ENCODE results near the gene MEGF11.

MEGF11 gene

GRCh38 chr15:65935391-65935790 lies 318.2 kb downstream of the MEGF11 start:
- no peak for DNase-seq (ENCODE audit: low spot score in 2 of 2)
- Mint-ChIP-seq H3K27ac (ENCODE audit: low read depth) (no peak overlapping the region), H3K9me3 (no peaks in the 10 kb centered on the region), H3K4me1 (no peaks in the 10 kb centered on the region), H3K4me3 (no peak overlapping the region), H3K27me3 (no peaks in the 10 kb centered on the region), H3K36me3 (ENCODE audit: insufficient read depth) (no peaks in the 10 kb centered on the region)
- ATAC-seq (replicated peaks; ENCODE audit: extremely low read depth, poor library complexity, severe bottlenecking) = no peak

GRCh38 chr15:65931221-65931620 lies 322.3 kb downstream of the MEGF11 start:
- H3K4me3 Mint-ChIP-seq = no peak overlapping the region
- no peaks in the 10 kb centered on the region for H3K9me3 Mint-ChIP-seq
- no peak for ATAC-seq (replicated peaks; ENCODE audit: extremely low read depth, poor library complexity, severe bottlenecking)
- no peaks in the 10 kb centered on the region for H3K4me1 Mint-ChIP-seq
- DNase-seq (ENCODE audit: low spot score in 2 of 2) = no peak
- no peaks in the 10 kb centered on the region for H3K36me3 Mint-ChIP-seq (ENCODE audit: insufficient read depth)
- no peak overlapping the region for H3K27ac Mint-ChIP-seq (ENCODE audit: low read depth)
- H3K27me3 Mint-ChIP-seq = no peaks in the 10 kb centered on the region

DNA sequence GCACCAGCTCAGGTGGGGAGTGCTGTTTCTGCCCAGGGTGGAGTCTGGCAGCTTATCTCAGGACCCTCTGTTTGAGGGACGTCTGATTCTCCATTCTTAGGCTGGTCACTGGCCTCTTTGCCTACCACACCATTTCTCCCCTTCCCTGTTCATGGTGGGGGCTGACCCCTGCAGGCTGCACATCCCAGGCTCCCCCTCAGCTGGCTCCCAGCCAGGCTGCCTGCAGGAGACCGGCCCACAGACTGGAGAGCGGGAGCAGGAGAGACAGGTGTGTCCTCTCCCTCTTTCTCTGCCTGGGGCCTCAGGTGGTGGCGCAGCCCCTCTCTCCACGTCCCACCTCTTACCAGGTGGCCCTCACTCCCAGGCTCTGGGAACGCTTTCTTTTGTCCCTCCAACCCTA lies 323.4 kb downstream of the MEGF11 start:
- H3K9me3 Mint-ChIP-seq = no peaks in the 10 kb centered on the region
- ATAC-seq (replicated peaks; ENCODE audit: extremely low read depth, poor library complexity, severe bottlenecking) = no peak
- no peaks in the 10 kb centered on the region for H3K27me3 Mint-ChIP-seq
- no peaks in the 10 kb centered on the region for H3K36me3 Mint-ChIP-seq (ENCODE audit: insufficient read depth)
- H3K4me1 Mint-ChIP-seq = no peaks in the 10 kb centered on the region
- H3K27ac Mint-ChIP-seq (ENCODE audit: low read depth) = no peak overlapping the region
- H3K4me3 Mint-ChIP-seq = no peak overlapping the region
- DNase-seq (ENCODE audit: low spot score in 2 of 2) = no peak

DNA sequence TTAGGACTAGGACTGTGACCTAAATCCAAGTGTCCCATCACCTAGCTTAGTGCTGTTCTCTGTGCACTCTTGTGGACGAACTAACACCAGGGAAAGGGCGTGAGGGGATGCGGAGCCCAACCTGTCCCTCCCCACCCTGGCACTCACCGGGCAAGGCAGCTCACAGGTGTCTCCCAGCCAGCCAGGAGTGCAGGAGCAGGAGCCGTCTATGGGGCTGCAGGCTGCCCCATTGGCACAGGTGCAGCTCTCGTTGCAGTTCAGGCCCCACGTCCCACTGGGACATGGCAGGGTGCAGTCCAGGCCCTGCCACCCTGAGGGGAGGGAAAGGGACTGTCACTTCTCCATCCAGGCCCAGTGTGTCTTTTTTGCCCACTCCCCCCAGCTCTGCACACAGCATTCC lies 324.0 kb downstream of the MEGF11 start:
- Mint-ChIP-seq H3K27ac (ENCODE audit: low read depth) (no peak overlapping the region), H3K4me1 (no peaks in the 10 kb centered on the region), H3K4me3 (no peak overlapping the region), H3K36me3 (ENCODE audit: insufficient read depth) (no peaks in the 10 kb centered on the region), H3K27me3 (no peaks in the 10 kb centered on the region), H3K9me3 (no peaks in the 10 kb centered on the region)
- no peak for DNase-seq (ENCODE audit: low spot score in 2 of 2)
- ATAC-seq (replicated peaks; ENCODE audit: extremely low read depth, poor library complexity, severe bottlenecking) = no peak

DNA sequence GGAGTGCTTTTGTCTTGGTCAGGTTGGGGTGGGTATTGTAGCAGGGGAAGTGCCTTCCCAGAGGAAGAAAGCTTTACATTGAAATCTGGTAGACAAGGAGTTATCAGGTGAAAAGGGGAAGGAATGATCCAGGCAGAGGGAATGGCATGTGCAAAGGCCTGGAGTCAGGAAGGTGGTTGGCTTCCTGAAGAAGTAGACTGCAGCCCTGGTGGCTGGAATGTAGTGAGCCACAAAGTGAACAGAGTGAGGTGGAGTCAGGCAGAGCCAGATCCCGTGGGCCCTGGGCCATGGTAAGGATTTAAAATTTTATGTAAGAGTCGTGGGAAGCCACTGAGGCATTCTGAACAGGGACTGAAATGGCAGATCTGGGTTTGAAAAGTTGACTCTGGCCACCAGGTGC lies 326.0 kb downstream of the MEGF11 start:
- DNase-seq (ENCODE audit: low spot score in 2 of 2) (no peak), ATAC-seq (replicated peaks; ENCODE audit: extremely low read depth, poor library complexity, severe bottlenecking) (no peak)
- Mint-ChIP-seq H3K27ac (ENCODE audit: low read depth) (no peak overlapping the region), H3K9me3 (no peaks in the 10 kb centered on the region), H3K27me3 (no peaks in the 10 kb centered on the region), H3K4me1 (no peaks in the 10 kb centered on the region), H3K4me3 (no peak overlapping the region), H3K36me3 (ENCODE audit: insufficient read depth) (no peaks in the 10 kb centered on the region)

GRCh38 chr15:65926899-65927298 lies 326.7 kb downstream of the MEGF11 start:
- H3K4me3 Mint-ChIP-seq = no peak overlapping the region
- H3K27me3 Mint-ChIP-seq = no peaks in the 10 kb centered on the region
- H3K4me1 Mint-ChIP-seq = no peaks in the 10 kb centered on the region
- H3K9me3 Mint-ChIP-seq = no peaks in the 10 kb centered on the region
- no peaks in the 10 kb centered on the region for H3K36me3 Mint-ChIP-seq (ENCODE audit: insufficient read depth)
- DNase-seq (ENCODE audit: low spot score in 2 of 2) (no peak), ATAC-seq (replicated peaks; ENCODE audit: extremely low read depth, poor library complexity, severe bottlenecking) (no peak)
- H3K27ac Mint-ChIP-seq (ENCODE audit: low read depth) = no peak overlapping the region

DNA sequence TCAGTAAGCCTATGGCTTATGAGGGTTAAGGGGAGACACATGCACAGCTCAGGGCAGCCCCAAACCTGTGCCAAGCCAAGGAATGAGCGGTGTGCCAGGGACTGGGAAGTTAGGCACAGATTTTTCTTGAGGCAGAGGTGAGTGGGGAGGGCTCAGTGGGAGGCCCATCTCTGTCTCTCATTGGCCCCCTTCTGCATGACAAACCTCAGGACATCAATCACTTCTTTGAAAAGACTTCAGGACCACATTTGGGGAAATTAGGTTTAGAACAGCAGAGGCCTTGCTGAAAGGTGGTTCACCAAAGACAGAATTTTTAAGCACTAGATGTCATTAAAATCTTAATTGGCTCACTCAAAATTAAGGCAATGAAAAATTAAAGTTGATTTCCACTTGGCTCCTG lies 327.1 kb downstream of the MEGF11 start:
- H3K27ac Mint-ChIP-seq (ENCODE audit: low read depth) = no peak overlapping the region
- no peak overlapping the region for H3K4me3 Mint-ChIP-seq
- ATAC-seq (replicated peaks; ENCODE audit: extremely low read depth, poor library complexity, severe bottlenecking) (no peak), DNase-seq (ENCODE audit: low spot score in 2 of 2) (no peak)
- H3K27me3 Mint-ChIP-seq = no peaks in the 10 kb centered on the region
- H3K36me3 Mint-ChIP-seq (ENCODE audit: insufficient read depth) = no peaks in the 10 kb centered on the region
- no peaks in the 10 kb centered on the region for H3K4me1 Mint-ChIP-seq
- no peaks in the 10 kb centered on the region for H3K9me3 Mint-ChIP-seq

DNA sequence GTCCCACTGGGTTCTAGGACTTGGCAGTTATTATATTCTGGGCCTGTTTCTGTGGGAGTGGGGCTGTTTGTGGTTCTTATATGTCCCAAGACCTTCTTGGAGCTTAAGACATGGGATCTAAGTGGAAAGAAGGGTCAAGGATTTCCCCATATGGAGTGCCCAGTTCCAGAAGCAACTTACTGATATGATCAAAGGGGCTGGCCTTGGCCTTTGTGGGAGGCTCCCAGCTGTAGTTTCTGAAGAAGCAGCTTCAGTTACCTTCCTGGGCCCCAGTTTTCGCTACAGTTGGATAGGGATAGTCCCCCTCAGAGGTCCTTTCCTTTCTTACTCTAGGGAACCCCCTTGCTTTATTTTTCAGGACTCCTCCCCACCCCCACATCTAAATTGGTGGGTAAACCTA lies 328.2 kb downstream of the MEGF11 start:
- no peak overlapping the region for H3K4me3 Mint-ChIP-seq
- no peaks in the 10 kb centered on the region for H3K27me3 Mint-ChIP-seq
- H3K36me3 Mint-ChIP-seq (ENCODE audit: insufficient read depth) = no peaks in the 10 kb centered on the region
- H3K27ac Mint-ChIP-seq (ENCODE audit: low read depth) = no peak overlapping the region
- no peaks in the 10 kb centered on the region for H3K9me3 Mint-ChIP-seq
- ATAC-seq (replicated peaks; ENCODE audit: extremely low read depth, poor library complexity, severe bottlenecking) (no peak), DNase-seq (ENCODE audit: low spot score in 2 of 2) (no peak)
- no peaks in the 10 kb centered on the region for H3K4me1 Mint-ChIP-seq

GRCh38 chr15:65924004-65924403 lies 329.5 kb downstream of the MEGF11 start:
- Mint-ChIP-seq H3K27me3 (no peaks in the 10 kb centered on the region), H3K4me1 (no peaks in the 10 kb centered on the region), H3K4me3 (no peak overlapping the region), H3K27ac (ENCODE audit: low read depth) (no peak overlapping the region), H3K36me3 (ENCODE audit: insufficient read depth) (no peaks in the 10 kb centered on the region), H3K9me3 (no peaks in the 10 kb centered on the region)
- DNase-seq (ENCODE audit: low spot score in 2 of 2) = no peak
- ATAC-seq (replicated peaks; ENCODE audit: extremely low read depth, poor library complexity, severe bottlenecking) = no peak

DNA sequence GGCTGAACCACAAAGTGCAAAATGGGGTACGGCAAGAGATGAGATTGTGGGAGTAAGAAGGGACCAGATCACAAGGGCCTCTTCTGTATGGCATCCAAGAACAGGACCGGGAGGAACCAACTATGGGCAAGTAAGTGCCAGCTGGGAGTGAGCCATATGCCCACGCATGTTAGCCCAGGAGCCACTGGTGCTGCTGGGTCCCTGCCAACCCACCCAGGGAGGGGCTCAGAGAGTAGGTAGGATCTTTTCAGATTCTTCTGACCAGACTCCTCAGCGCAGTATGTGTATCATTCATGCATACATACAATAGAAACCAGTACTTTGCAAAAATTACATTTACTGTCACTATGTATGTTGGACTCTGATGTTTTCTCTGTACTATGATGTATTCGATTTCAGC lies 330.3 kb downstream of the MEGF11 start:
- DNase-seq (ENCODE audit: low spot score in 2 of 2) = no peak
- Mint-ChIP-seq H3K27ac (ENCODE audit: low read depth) (no peak overlapping the region), H3K27me3 (no peaks in the 10 kb centered on the region), H3K9me3 (no peaks in the 10 kb centered on the region), H3K4me1 (no peaks in the 10 kb centered on the region), H3K4me3 (no peak overlapping the region), H3K36me3 (ENCODE audit: insufficient read depth) (no peaks in the 10 kb centered on the region)
- no peak for ATAC-seq (replicated peaks; ENCODE audit: extremely low read depth, poor library complexity, severe bottlenecking)

GRCh38 chr15:65922621-65923020 lies 330.9 kb downstream of the MEGF11 start:
- H3K36me3 Mint-ChIP-seq (ENCODE audit: insufficient read depth) = no peaks in the 10 kb centered on the region
- peak overlapping the region; percentile 16 for H3K27ac Mint-ChIP-seq (ENCODE audit: low read depth)
- H3K4me1 Mint-ChIP-seq = peaks cover 1% of the 10 kb centered on the region
- no peak for ATAC-seq (replicated peaks; ENCODE audit: extremely low read depth, poor library complexity, severe bottlenecking)
- H3K27me3 Mint-ChIP-seq = no peaks in the 10 kb centered on the region
- H3K4me3 Mint-ChIP-seq = no peak overlapping the region
- H3K9me3 Mint-ChIP-seq = no peaks in the 10 kb centered on the region
- no peak for DNase-seq (ENCODE audit: low spot score in 2 of 2)

DNA sequence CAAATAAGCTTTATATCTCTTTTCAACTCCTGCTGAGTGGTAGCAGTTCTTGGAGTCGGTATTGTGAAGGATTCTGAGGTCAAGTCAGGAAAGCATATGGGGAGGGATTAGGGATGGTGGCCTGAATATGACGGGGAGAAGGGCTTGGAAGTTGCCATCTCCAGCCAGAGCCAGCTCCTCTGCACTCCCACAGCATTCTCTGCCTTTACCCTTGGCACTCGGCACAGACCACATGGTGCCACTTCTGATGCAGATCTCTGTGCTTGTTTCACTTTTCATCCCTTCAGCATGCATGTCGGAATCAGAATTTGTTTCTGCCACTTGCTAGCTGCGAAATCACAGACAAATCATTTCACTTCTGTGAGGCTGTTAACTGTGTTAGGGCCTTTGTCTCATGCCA lies 331.8 kb downstream of the MEGF11 start:
- no peaks in the 10 kb centered on the region for H3K36me3 Mint-ChIP-seq (ENCODE audit: insufficient read depth)
- H3K4me1 Mint-ChIP-seq = peaks cover 10% of the 10 kb centered on the region
- H3K9me3 Mint-ChIP-seq = no peaks in the 10 kb centered on the region
- H3K27ac Mint-ChIP-seq (ENCODE audit: low read depth) = no peak overlapping the region
- H3K4me3 Mint-ChIP-seq = no peak overlapping the region
- ATAC-seq (replicated peaks; ENCODE audit: extremely low read depth, poor library complexity, severe bottlenecking) (no peak), DNase-seq (ENCODE audit: low spot score in 2 of 2) (no peak)
- no peaks in the 10 kb centered on the region for H3K27me3 Mint-ChIP-seq

GRCh38 chr15:65920825-65921309 lies 332.7 kb downstream of the MEGF11 start:
- ATAC-seq (replicated peaks; ENCODE audit: extremely low read depth, poor library complexity, severe bottlenecking) (no peak), DNase-seq (ENCODE audit: low spot score in 2 of 2) (no peak)
- Mint-ChIP-seq H3K9me3 (no peaks in the 10 kb centered on the region), H3K27ac (ENCODE audit: low read depth) (no peak overlapping the region), H3K36me3 (ENCODE audit: insufficient read depth) (no peaks in the 10 kb centered on the region), H3K27me3 (no peaks in the 10 kb centered on the region), H3K4me1 (peaks cover 12% of the 10 kb centered on the region), H3K4me3 (no peak overlapping the region)

DNA sequence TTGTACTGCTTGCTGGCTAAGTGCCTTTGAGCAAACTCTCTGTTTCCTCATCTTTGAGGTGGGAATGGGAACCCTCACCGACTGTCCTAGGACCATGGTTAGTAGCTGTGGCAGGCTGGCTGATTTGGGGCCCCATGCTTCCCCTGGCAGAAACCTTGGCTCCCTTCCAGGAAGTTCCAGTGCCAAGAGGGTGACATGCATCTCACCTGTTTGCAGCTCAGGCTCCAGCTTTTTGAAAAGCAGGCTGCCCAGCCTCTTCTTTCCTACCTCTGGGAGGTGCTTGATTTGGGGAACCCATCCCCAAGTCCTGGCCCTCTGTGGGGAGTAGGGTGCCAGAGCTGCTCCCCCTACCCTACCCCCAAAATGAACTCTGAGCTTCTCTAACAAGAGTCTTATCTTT lies 333.4 kb downstream of the MEGF11 start:
- Mint-ChIP-seq H3K4me1 (peaks cover 12% of the 10 kb centered on the region), H3K27me3 (no peaks in the 10 kb centered on the region), H3K4me3 (no peak overlapping the region), H3K36me3 (ENCODE audit: insufficient read depth) (no peaks in the 10 kb centered on the region), H3K9me3 (no peaks in the 10 kb centered on the region), H3K27ac (ENCODE audit: low read depth) (no peak overlapping the region)
- no peak for DNase-seq (ENCODE audit: low spot score in 2 of 2)
- no peak for ATAC-seq (replicated peaks; ENCODE audit: extremely low read depth, poor library complexity, severe bottlenecking)
